HG02973 (cell line): ENCODE results near the gene CDK5R1.

Experiments
- ATAC-seq: cut with Tn5 transposase; IDR thresholded peaks from one replicate; pipeline ENCODE4 v1.9.1; 2021; ENCODE audit warnings: moderate library complexity; ENCODE audit not compliant: unreplicated experiment

CDK5R1 gene

GRCh38 chr17:32492264-32492589, 5.4 kb downstream of the CDK5R1 start:
- ATAC-seq, result no peak

GRCh38 chr17:32492648-32493289, 6.0 kb downstream of the CDK5R1 start:
- ATAC-seq, result no peak

- no peak for ATAC-seq
These were observed 6.8 kb downstream of the CDK5R1 start for GRCh38 chr17:32493571-32493970.

- ATAC-seq, result no peak
These were observed 7.3 kb downstream of the CDK5R1 start for GRCh38 chr17:32493976-32494513.

GRCh38 chr17:32494621-32495358, 8.0 kb downstream of the CDK5R1 start:
- no peak for ATAC-seq

- ATAC-seq, result no peak
These were observed 8.8 kb downstream of the CDK5R1 start for GRCh38 chr17:32495359-32496231.

GRCh38 chr17:32496395-32497073, 9.7 kb downstream of the CDK5R1 start:
- no peak for ATAC-seq

GRCh38 chr17:32497431-32498205, 10.8 kb downstream of the CDK5R1 start:
- ATAC-seq, result no peak

- ATAC-seq, result no peak
These were observed 11.6 kb downstream of the CDK5R1 start for GRCh38 chr17:32498391-32498790.

GRCh38 chr17:32502013-32502412, 15.2 kb downstream of the CDK5R1 start:
- ATAC-seq, result no peak

- no peak for ATAC-seq
These were observed 15.9 kb downstream of the CDK5R1 start for GRCh38 chr17:32502710-32503109.

- peak; percentile 83 for ATAC-seq
These were observed 16.7 kb downstream of the CDK5R1 start for GRCh38 chr17:32503251-32504165.

- ATAC-seq, result no peak
These were observed 17.6 kb downstream of the CDK5R1 start for GRCh38 chr17:32504166-32504990.

GRCh38 chr17:32508926-32509325, 22.1 kb downstream of the CDK5R1 start:
- no peak for ATAC-seq

GRCh38 chr17:32510466-32510865, 23.7 kb downstream of the CDK5R1 start:
- no peak for ATAC-seq

- ATAC-seq, result no peak
These were observed 25.5 kb downstream of the CDK5R1 start for GRCh38 chr17:32512328-32512727.

GRCh38 chr17:32513579-32513978, 26.8 kb downstream of the CDK5R1 start:
- no peak for ATAC-seq

- ATAC-seq, result no peak
These were observed 27.8 kb downstream of the CDK5R1 start for GRCh38 chr17:32514606-32515005.
